H1 (cell line): ENCODE data around the gene FZD8. TPM values are rescaled to one million over a fixed set of nuclear protein-coding genes. Genes with fewer than 3 reads are reported as not detected.

Source experiments
- CTCF ChIA-PET: fragments of 300-600 bp; sonication (Branson Sonifier 250); formaldehyde crosslinking; loops from one replicate; lab custom pipeline; 2021; ENCODE audit not compliant: partially characterized antibody; lab: Charles Lee
- POLR2A ChIA-PET: fragments of 300-600 bp; sonication (Branson Sonifier 250); formaldehyde crosslinking; loops from one replicate; lab custom pipeline; 2021; ENCODE audit warnings: inconsistent platforms; ENCODE audit not compliant: partially characterized antibody; lab: Charles Lee
- DNase-seq, 2 experiments: peaks; one replicate each; pipeline versions ENCODE4 v3.0.0 to v3.0.0-alpha.2; 2010 to 2022; ENCODE audit warnings: low spot score in 2 of 2, low read depth in 1 of 2, mixed read lengths in 1 of 2
- FAIRE-seq: peaks from 2 replicates; lab custom pipeline; 2011; peaks lifted over from hg19 to GRCh38; lab: Jason Lieb, UNC
- H2AFZ ChIP-seq: 2 replicates; pipeline ENCODE4 v1.8.1; 2012; ENCODE audit warnings: low read length, inconsistent platforms
- H2AK5ac ChIP-seq: 2 replicates; pipeline ENCODE4 v1.6.1; 2013; ENCODE audit warnings: low read depth, low read length
- H2BK120ac ChIP-seq: replicated peaks from 2 replicates; pipeline ENCODE3; 2013; ENCODE audit warnings: low read depth, low read length, inconsistent platforms
- H2BK12ac ChIP-seq: 2 replicates; pipeline ENCODE4 v1.6.1; 2013; ENCODE audit warnings: low read depth, low read length
- H2BK15ac ChIP-seq: 2 replicates; pipeline ENCODE4 v1.6.1; 2013; ENCODE audit warnings: low read length
- H2BK20ac ChIP-seq: 2 replicates; pipeline ENCODE4 v1.6.1; 2013; ENCODE audit warnings: low read length
- H2BK5ac ChIP-seq: 2 replicates; pipeline ENCODE4 v1.6.1; 2013; ENCODE audit warnings: low read depth, low read length
- H3K14ac ChIP-seq: 2 replicates; pipeline ENCODE4 v1.6.1; 2013; ENCODE audit warnings: inconsistent platforms; ENCODE audit not compliant: insufficient read length
- H3K18ac ChIP-seq: 2 replicates; pipeline ENCODE4 v1.6.1; 2013; ENCODE audit warnings: low read length; ENCODE audit errors: extremely low read depth
- H3K23ac ChIP-seq: 2 replicates; pipeline ENCODE4 v1.6.1; 2013; ENCODE audit warnings: inconsistent platforms; ENCODE audit not compliant: insufficient read length
- H3K23me2 ChIP-seq: 2 replicates; pipeline ENCODE4 v1.6.1; 2013; ENCODE audit warnings: low read depth, low read length
- H3K27ac ChIP-seq: 2 replicates; pipeline ENCODE4 v1.6.1; 2011; ENCODE audit warnings: low read depth, low read length, inconsistent platforms
- H3K27me3 ChIP-seq, 4 experiments: replicated peaks in 1 of 4; 1 replicate in 1 of 4; 2 replicates in 3 of 4; pipeline versions ENCODE4 v1.6.1 to v1.8.1; 2011 to 2013; ENCODE audit warnings: low read length in 3 of 4, mild to moderate bottlenecking in 3 of 4, inconsistent platforms in 2 of 4, mixed read lengths in 2 of 4, moderate library complexity in 1 of 4; ENCODE audit not compliant: control insufficient read depth in 3 of 4, insufficient read depth in 3 of 4; ENCODE audit errors: extremely low read depth in 1 of 4
- H3K36me3 ChIP-seq, 4 experiments: 2 replicates each; pipeline versions ENCODE4 v1.6.1 to v1.8.1; 2011 to 2013; ENCODE audit warnings: mild to moderate bottlenecking in 4 of 4, low read length in 3 of 4, moderate library complexity in 2 of 4, control low read depth in 1 of 4, inconsistent platforms in 1 of 4; ENCODE audit not compliant: insufficient read depth in 4 of 4, control insufficient read depth in 2 of 4
- H3K4ac ChIP-seq: replicated peaks from 2 replicates; pipeline ENCODE3; 2013; ENCODE audit warnings: low read length, low read depth, mixed read lengths, inconsistent platforms; ENCODE audit not compliant: insufficient read length
- H3K4me1 ChIP-seq, 4 experiments: replicated peaks in 1 of 4; 1 replicate in 1 of 4; 2 replicates in 3 of 4; pipeline versions ENCODE4 v1.6.1 to v1.8.1; 2011 to 2013; ENCODE audit warnings: low read length in 3 of 4, inconsistent platforms in 2 of 4, mixed read lengths in 1 of 4; ENCODE audit not compliant: insufficient read depth in 4 of 4, control insufficient read depth in 3 of 4
- H3K4me2 ChIP-seq, 2 experiments: 2 replicates each; pipeline versions ENCODE4 v1.6.1 to v1.8.1; 2011 to 2013; ENCODE audit warnings: low read depth in 2 of 2, low read length in 2 of 2, control low read depth in 1 of 2, inconsistent platforms in 1 of 2, mild to moderate bottlenecking in 1 of 2; ENCODE audit not compliant: insufficient read depth in 1 of 2
- H3K4me3 ChIP-seq, 4 experiments: fragments of 200-600, 300-600 bp in 1 of 4; sonication (generic), shearing (Covaris generic), sonication (Bioruptor Twin) in 1 of 4; 2 replicates each; pipeline versions ENCODE4 v1.5.1 to v1.8.1; 2011 to 2016; ENCODE audit warnings: low read length in 4 of 4, low read depth in 3 of 4, control low read depth in 2 of 4, inconsistent platforms in 2 of 4, mild to moderate bottlenecking in 2 of 4, mixed read lengths in 1 of 4, moderate library complexity in 1 of 4; ENCODE audit not compliant: insufficient read depth in 2 of 4; ENCODE audit errors: extremely low read depth in 1 of 4
- H3K56ac ChIP-seq: replicated peaks from 2 replicates; pipeline ENCODE3; 2013; ENCODE audit warnings: low read depth, mild to moderate bottlenecking, mixed read lengths, low read length, inconsistent platforms; ENCODE audit not compliant: insufficient read length
- H3K79me1 ChIP-seq: 2 replicates; pipeline ENCODE4 v1.6.1; 2013; ENCODE audit warnings: low read depth, low read length, control low read depth
- H3K79me2 ChIP-seq, 2 experiments: 2 replicates each; pipeline versions ENCODE4 v1.6.1 to v1.8.1; 2012 to 2013; ENCODE audit warnings: low read length in 2 of 2, mild to moderate bottlenecking in 2 of 2, inconsistent platforms in 1 of 2; ENCODE audit not compliant: insufficient read depth in 2 of 2, control insufficient read depth in 1 of 2
- H3K9ac ChIP-seq, 4 experiments: replicated peaks in 1 of 4; 1 replicate in 1 of 4; 2 replicates in 3 of 4; pipeline versions ENCODE4 v1.6.1 to v1.8.1; 2011 to 2013; ENCODE audit warnings: low read depth in 3 of 4, low read length in 3 of 4, control low read depth in 2 of 4, mild to moderate bottlenecking in 2 of 4, moderate library complexity in 2 of 4, inconsistent platforms in 1 of 4; ENCODE audit errors: extremely low read depth in 1 of 4
- H3K9me3 ChIP-seq, 2 experiments: 2 replicates each; pipeline versions ENCODE4 v1.6.1 to v1.8.1; 2012 to 2013; ENCODE audit warnings: mild to moderate bottlenecking in 2 of 2, moderate library complexity in 2 of 2, control low read depth in 1 of 2, inconsistent platforms in 1 of 2, low read depth in 1 of 2, low read length in 1 of 2, mixed read lengths in 1 of 2; ENCODE audit not compliant: insufficient read depth in 2 of 2
- H4K20me1 ChIP-seq, 2 experiments: replicated peaks in 1 of 2; 2 replicates each; pipeline versions ENCODE3 to v1.8.1; 2011 to 2013; ENCODE audit warnings: inconsistent platforms in 2 of 2, low read length in 2 of 2, mild to moderate bottlenecking in 1 of 2; ENCODE audit not compliant: insufficient read depth in 2 of 2, control insufficient read depth in 1 of 2
- H4K5ac ChIP-seq: 2 replicates; pipeline ENCODE4 v1.6.1; 2013; ENCODE audit warnings: low read length, low read depth, mixed read lengths, inconsistent platforms; ENCODE audit not compliant: insufficient read length
- H4K8ac ChIP-seq: 2 replicates; pipeline ENCODE4 v1.8.0; 2013; ENCODE audit warnings: mild to moderate bottlenecking, moderate library complexity, low read length, inconsistent platforms; ENCODE audit not compliant: insufficient read depth; ENCODE audit errors: extremely low read depth
- H4K91ac ChIP-seq: replicated peaks from 2 replicates; pipeline ENCODE3; 2013; ENCODE audit warnings: low read length, mixed read lengths, inconsistent platforms; ENCODE audit not compliant: insufficient read length
- BRCA1 ChIP-seq: IDR thresholded peaks from 2 replicates; pipeline ENCODE4 v1.6.1; 2012; ENCODE audit warnings: low read depth, low read length, improper control_type of control experiment
- KDM4A ChIP-seq: IDR thresholded peaks from one replicate; pipeline ENCODE4 v1.7.1; 2012; ENCODE audit warnings: low read depth, mild to moderate bottlenecking, moderate library complexity, low read length, inconsistent platforms; ENCODE audit not compliant: severe bottlenecking
- RAD21 ChIP-seq, 2 experiments: IDR thresholded peaks in 1 of 2; conservative IDR thresholded peaks in 1 of 2; 2 replicates each; pipeline ENCODE4 v1.6.1; 2011; ENCODE audit warnings: low read depth in 2 of 2, low read length in 2 of 2, improper control_type of control experiment in 1 of 2, inconsistent platforms in 1 of 2, mild to moderate bottlenecking in 1 of 2, moderate library complexity in 1 of 2
- SRF ChIP-seq: IDR thresholded peaks from 2 replicates; pipeline ENCODE4 v1.6.1; 2011; ENCODE audit warnings: mild to moderate bottlenecking, low read depth, low read length, moderate library complexity
- polyA plus RNA-seq, 7 experiments: library from polyadenylated mRNA; depleted of rRNA in 3 of 7; stranded (reverse) in 5 of 7; unstranded in 2 of 7; fragments of >200 nt in 5 of 7; fragments of 200-250 nt in 2 of 7; gene quantifications; 1 replicate in 5 of 7; 2 replicates in 1 of 7; 4 replicates in 1 of 7; pipeline versions ENCODE4 v1.2.1 to v1.2.3, GENCODE V29; 2011 to 2013; ENCODE audit warnings: missing spikeins in 2 of 7, mixed read lengths in 2 of 7
- total RNA-seq: library from RNA; stranded (reverse); fragmentation: NEBNext Ultra II Directional; extraction: Animal tissue kit (Norgen Biotek cat#: 25700); gene quantifications from 2 replicates; pipeline ENCODE4 v1.2.1, GENCODE V29; 2021
- TF ChIP-seq, protein P1 (sequence below), 3 experiments: IDR thresholded peaks; 1 replicate in 2 of 3; 2 replicates in 1 of 3; pipeline versions ENCODE4 v1.5.1 to v1.6.1; 2011; ENCODE audit warnings: low read length in 3 of 3, mild to moderate bottlenecking in 3 of 3, inconsistent platforms in 2 of 3, low read depth in 1 of 3, moderate library complexity in 1 of 3; ENCODE audit not compliant: insufficient read depth in 1 of 3; ENCODE audit errors: control extremely low read depth in 1 of 3

FZD8 gene
- total and polyA plus RNA-seq, 2 of the 8 experiments (the other 6 are each of a cell fraction or from before 2014, with no cell fraction given): 4.8 to 7.1 TPM

DNA sequence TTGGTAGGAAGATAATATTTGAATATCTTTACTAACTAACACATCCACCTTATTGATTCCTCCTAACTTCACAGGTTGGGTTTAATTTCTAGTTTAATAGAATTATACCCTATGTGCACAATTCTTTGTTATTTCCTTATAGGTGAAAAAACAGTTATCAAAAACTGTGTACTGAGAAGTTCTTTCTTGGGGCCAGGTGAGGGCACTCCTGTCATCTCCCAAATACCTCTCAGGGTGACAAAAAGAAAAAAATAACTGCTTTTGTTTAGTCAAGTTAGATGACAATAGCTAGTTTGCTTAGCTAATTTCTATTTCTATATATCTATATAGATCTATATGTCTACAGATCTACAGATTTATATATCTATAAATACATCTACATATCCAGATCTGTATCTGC is 10.1 kb downstream of the FZD8 start:
- Histone ChIP-seq H3K14ac (no peak overlapping the region), H4K5ac (no peak overlapping the region), H3K27me3 (peaks cover 0 to 1% (median 0%) of the 10 kb centered on the region in 4 experiments; a peak in 1 of 7 replicates), H2BK15ac (no peak overlapping the region), H3K56ac (no peak overlapping the region), H3K4me2 (no peak overlapping the region), H3K4me3 (no peak overlapping the region), H4K20me1 (no peaks in the 10 kb centered on the region), H3K23ac (no peak overlapping the region), H3K27ac (no peak overlapping the region), H3K9ac (no peak overlapping the region), H3K9me3 (no peaks in the 10 kb centered on the region), H2BK12ac (no peak overlapping the region), H3K4ac (no peak overlapping the region), H3K79me2 (no peaks in the 10 kb centered on the region), H2AFZ (no peak overlapping the region), H3K23me2 (no peaks in the 10 kb centered on the region; the same call in 1 of the 2 replicates), H3K4me1 (peaks cover 2 to 9% (median 5%) of the 10 kb centered on the region in 4 experiments; a peak in 3 of 7 replicates), H2AK5ac (no peak overlapping the region), H4K91ac (no peak overlapping the region)
- POLR2A ChIA-PET: no interaction called here
- FAIRE-seq: no peak
- TF ChIP-seq SRF: no peak
- TF ChIP-seq KDM4A: no peak
- peak; percentile 63 to 66 for TF ChIP-seq RAD21 (IDR thresholded peaks at IDR 0.05 in 1 of 2, conservative IDR thresholded peaks at IDR 0.05 in 1 of 2; ENCODE audit: low read depth in 2 of 2, low read length in 2 of 2)
- TF ChIP-seq, protein P1, sequence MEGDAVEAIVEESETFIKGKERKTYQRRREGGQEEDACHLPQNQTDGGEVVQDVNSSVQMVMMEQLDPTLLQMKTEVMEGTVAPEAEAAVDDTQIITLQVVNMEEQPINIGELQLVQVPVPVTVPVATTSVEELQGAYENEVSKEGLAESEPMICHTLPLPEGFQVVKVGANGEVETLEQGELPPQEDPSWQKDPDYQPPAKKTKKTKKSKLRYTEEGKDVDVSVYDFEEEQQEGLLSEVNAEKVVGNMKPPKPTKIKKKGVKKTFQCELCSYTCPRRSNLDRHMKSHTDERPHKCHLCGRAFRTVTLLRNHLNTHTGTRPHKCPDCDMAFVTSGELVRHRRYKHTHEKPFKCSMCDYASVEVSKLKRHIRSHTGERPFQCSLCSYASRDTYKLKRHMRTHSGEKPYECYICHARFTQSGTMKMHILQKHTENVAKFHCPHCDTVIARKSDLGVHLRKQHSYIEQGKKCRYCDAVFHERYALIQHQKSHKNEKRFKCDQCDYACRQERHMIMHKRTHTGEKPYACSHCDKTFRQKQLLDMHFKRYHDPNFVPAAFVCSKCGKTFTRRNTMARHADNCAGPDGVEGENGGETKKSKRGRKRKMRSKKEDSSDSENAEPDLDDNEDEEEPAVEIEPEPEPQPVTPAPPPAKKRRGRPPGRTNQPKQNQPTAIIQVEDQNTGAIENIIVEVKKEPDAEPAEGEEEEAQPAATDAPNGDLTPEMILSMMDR (IDR thresholded peaks at IDR 0.05; ENCODE audit: control extremely low read depth in 1 of 3, insufficient read depth in 1 of 3, low read depth in 1 of 3, low read length in 3 of 3): peak in 2 of 3 experiments; percentile 15 to 20; a peak in 2 of 4 replicates
- TF ChIP-seq BRCA1: no peak
- TF ChIP-seq, all 59 proteins: peak for 2
- Histone ChIP-seq H3K79me1 (no peaks in the 10 kb centered on the region), H3K36me3 (no peaks in the 10 kb centered on the region), H2BK20ac (no peak overlapping the region), H4K8ac (no peak overlapping the region), H2BK5ac (no peak overlapping the region), H2BK120ac (no peak overlapping the region), H3K18ac (no peak overlapping the region)
- CTCF ChIA-PET: interaction anchor here (0.6 to 9.4 kb wide), 7 partner anchors 19 to 1148 kb away, joined by 3 to 59 read pairs (median 3); no protein-coding TSS in a partner anchor
- DNase-seq: no peak
